ENCODE results near the gene CCDC69. TPM values are rescaled to one million over a fixed set of nuclear protein-coding genes. Genes with fewer than 3 reads are reported as not detected.

The CCDC69 gene
- total RNA-seq, 2 experiments from 2014 or later = 119 to 123 TPM

GRCh38 chr5:151212406-151212798 is 11.5 kb downstream of the CCDC69 start:
- peaks cover 54% of the 10 kb centered on the region for H3K79me2 ChIP-seq (ENCODE audit: insufficient read depth, low read depth, low read length)
- intact Hi-C loops (cut with micrococcal nuclease; ENCODE audit: unreplicated experiment) = loop anchor here (5.0 kb wide), 3 partner anchors 40 to 560 kb away; partner anchors contain the start of genes G3BP1 and GM2A
- TF ChIP-seq EZH2phosphoT487 (IDR thresholded peaks at IDR 0.05; ENCODE audit: borderline replicate concordance, low read depth, low read length) = no peak
- TF ChIP-seq CTCF (conservative IDR thresholded peaks at IDR 0.05; ENCODE audit: low read length) = no peak
- CTCF ChIA-PET (ENCODE audit: unreplicated experiment) = interaction anchor here (0.8 to 1.2 kb wide), 5 partner anchors 11 to 47 kb away, joined by 3 to 5 read pairs (median 3); no protein-coding TSS in a partner anchor
- H3K4me2 ChIP-seq (ENCODE audit: low read length) = peak overlapping the region; percentile 95
- H3K9me2 ChIP-seq (ENCODE audit: insufficient read depth, low read length) = no peaks in the 10 kb centered on the region
- peak overlapping the region; percentile 67 for H3K4me3 ChIP-seq (ENCODE audit: low read depth, low read length, poor library complexity, severe bottlenecking)
- peaks cover 89% of the 10 kb centered on the region for H3K4me1 ChIP-seq (ENCODE audit: insufficient read depth, low read length, poor library complexity, severe bottlenecking)
- POLR2A ChIA-PET = interaction anchor here (0.7 to 15.6 kb wide), 14 partner anchors 8 to 87 kb away, joined by 3 to 272 read pairs (median 4); partner anchors contain the start of genes CCDC69 and GM2A
- H2AFZ ChIP-seq (ENCODE audit: low read length) = no peak overlapping the region
- BruUV-seq (replicated peaks) = no TSS peak
- no peaks in the 10 kb centered on the region for H3K9me3 ChIP-seq (ENCODE audit: low read length)
- H3K36me3 ChIP-seq (ENCODE audit: insufficient read depth, low read length) = peaks cover 50% of the 10 kb centered on the region
- peak; percentile 58 for DNase-seq (ENCODE audit: low spot score)
- H3K27ac ChIP-seq (ENCODE audit: low read depth, low read length, poor library complexity, severe bottlenecking) = peak overlapping the region; percentile 98
- H4K20me1 ChIP-seq (ENCODE audit: insufficient read depth, low read length) = no peaks in the 10 kb centered on the region

- H3K4me2 ChIP-seq (ENCODE audit: low read length) = peak overlapping the region; percentile 95; the same call in 1 of the 2 replicates
- ChIA-PET POLR2A (interaction anchor here (0.7 to 2.9 kb wide), 5 partner anchors 10 to 45 kb away, joined by 3 to 11 read pairs (median 5); partner anchors contain the start of gene GM2A), CTCF (ENCODE audit: unreplicated experiment) (interaction anchor here (0.9 kb wide), 1 partner anchor 17 kb away, joined by 3 read pairs; no protein-coding TSS in a partner anchor)
- H3K9me2 ChIP-seq (ENCODE audit: insufficient read depth, low read length) = no peaks in the 10 kb centered on the region
- H4K20me1 ChIP-seq (ENCODE audit: insufficient read depth, low read length) = no peaks in the 10 kb centered on the region
- H3K79me2 ChIP-seq (ENCODE audit: insufficient read depth, low read depth, low read length) = peaks cover 39% of the 10 kb centered on the region; the same call in 1 of the 2 replicates
- DNase-seq (ENCODE audit: low spot score) = no peak
- H3K4me3 ChIP-seq (ENCODE audit: low read depth, low read length, poor library complexity, severe bottlenecking) = no peak overlapping the region
- no peaks in the 10 kb centered on the region for H3K9me3 ChIP-seq (ENCODE audit: low read length)
- peaks cover 73% of the 10 kb centered on the region for H3K4me1 ChIP-seq (ENCODE audit: insufficient read depth, low read length, poor library complexity, severe bottlenecking)
- peaks cover 45% of the 10 kb centered on the region for H3K36me3 ChIP-seq (ENCODE audit: insufficient read depth, low read length)
- peak overlapping the region; percentile 35 for H3K27ac ChIP-seq (ENCODE audit: low read depth, low read length, poor library complexity, severe bottlenecking)
- TF ChIP-seq CTCF (conservative IDR thresholded peaks at IDR 0.05; ENCODE audit: low read length) (no peak), EZH2phosphoT487 (IDR thresholded peaks at IDR 0.05; ENCODE audit: borderline replicate concordance, low read depth, low read length) (no peak)
- no TSS peak for BruUV-seq (replicated peaks)
- intact Hi-C loops (cut with micrococcal nuclease; ENCODE audit: unreplicated experiment) = no loop called here
- no peak overlapping the region for H2AFZ ChIP-seq (ENCODE audit: low read length)
Observed at GRCh38 chr5:151208481-151208914, 15.4 kb downstream of the CCDC69 start.

GRCh38 chr5:151205411-151205810 is 18.5 kb downstream of the CCDC69 start:
- Histone ChIP-seq H3K27ac (ENCODE audit: low read depth, low read length, poor library complexity, severe bottlenecking) (peak overlapping the region; percentile 5), H3K9me2 (ENCODE audit: insufficient read depth, low read length) (no peaks in the 10 kb centered on the region), H3K4me2 (ENCODE audit: low read length) (no peak overlapping the region), H3K36me3 (ENCODE audit: insufficient read depth, low read length) (peaks cover 59% of the 10 kb centered on the region), H3K79me2 (ENCODE audit: insufficient read depth, low read depth, low read length) (peaks cover 26% of the 10 kb centered on the region; the same call in 1 of the 2 replicates), H2AFZ (ENCODE audit: low read length) (no peak overlapping the region), H3K4me1 (ENCODE audit: insufficient read depth, low read length, poor library complexity, severe bottlenecking) (peaks cover 54% of the 10 kb centered on the region), H3K9me3 (ENCODE audit: low read length) (no peaks in the 10 kb centered on the region), H3K4me3 (ENCODE audit: low read depth, low read length, poor library complexity, severe bottlenecking) (no peak overlapping the region), H4K20me1 (ENCODE audit: insufficient read depth, low read length) (no peaks in the 10 kb centered on the region)
- ChIA-PET POLR2A (interaction anchor here (1.4 kb wide), 1 partner anchor 25 kb away, joined by 5 read pairs; no protein-coding TSS in a partner anchor), CTCF (ENCODE audit: unreplicated experiment) (no interaction called here)
- intact Hi-C loops (cut with micrococcal nuclease; ENCODE audit: unreplicated experiment) = no loop called here
- no TSS peak for BruUV-seq (replicated peaks)
- TF ChIP-seq CTCF (conservative IDR thresholded peaks at IDR 0.05; ENCODE audit: low read length) (no peak), EZH2phosphoT487 (IDR thresholded peaks at IDR 0.05; ENCODE audit: borderline replicate concordance, low read depth, low read length) (no peak)
- no peak for DNase-seq (ENCODE audit: low spot score)

Data from OCI-LY7 (cell line).